ENCODE measurements around the gene LBHD2.

Gene LBHD2

GRCh38 chr14:103058164-103059055 is 25.6 kb upstream of the LBHD2 start:
- DNase-seq (ENCODE audit: low spot score) = no peak
- H3K27ac ChIP-seq = peak overlapping the region; percentile 94
- POLR2A ChIA-PET (ENCODE audit: low non-redundant PET) = interaction anchor here (0.7 kb wide), 1 partner anchor 11 kb away, joined by 3 read pairs; no protein-coding TSS in a partner anchor
- CTCF ChIA-PET = interaction anchor here (0.6 to 0.7 kb wide), 2 partner anchors 32 to 220 kb away, joined by 3 read pairs; no protein-coding TSS in a partner anchor
- TF ChIP-seq CTCF (conservative IDR thresholded peaks at IDR 0.05; ENCODE audit: low read depth) = no peak

GRCh38 chr14:103059556-103059955 is 24.5 kb upstream of the LBHD2 start:
- no peak for TF ChIP-seq CTCF (conservative IDR thresholded peaks at IDR 0.05; ENCODE audit: low read depth)

GRCh38 chr14:103061482-103061976 is 22.5 kb upstream of the LBHD2 start:
- ChIA-PET POLR2A (ENCODE audit: low non-redundant PET) (no interaction called here), CTCF (no interaction called here)
- no peak for TF ChIP-seq CTCF (conservative IDR thresholded peaks at IDR 0.05; ENCODE audit: low read depth)
- DNase-seq (ENCODE audit: low spot score) = no peak
- peak overlapping the region; percentile 30; the same call in 1 of the 2 replicates for H3K27ac ChIP-seq

More at GRCh38 chr14:103059556-103059955, 24.5 kb upstream of the LBHD2 start:
- peak overlapping the region; percentile 54 for H3K27ac ChIP-seq
- DNase-seq (ENCODE audit: low spot score) = no peak
- POLR2A ChIA-PET (ENCODE audit: low non-redundant PET) = no interaction called here
- CTCF ChIA-PET = interaction anchor here (0.6 to 1.5 kb wide), 2 partner anchors 15 to 235 kb away, joined by 3 to 9 read pairs; no protein-coding TSS in a partner anchor

GRCh38 chr14:103064436-103064835 is 19.6 kb upstream of the LBHD2 start:
- DNase-seq (ENCODE audit: low spot score) = no peak
- peak overlapping the region; percentile 99 for H3K27ac ChIP-seq
- ChIA-PET POLR2A (ENCODE audit: low non-redundant PET) (no interaction called here), CTCF (no interaction called here)
- no peak for TF ChIP-seq CTCF (conservative IDR thresholded peaks at IDR 0.05; ENCODE audit: low read depth)

- TF ChIP-seq CTCF (conservative IDR thresholded peaks at IDR 0.05; ENCODE audit: low read depth) = no peak
- H3K27ac ChIP-seq = peak overlapping the region; percentile 99
- no peak for DNase-seq (ENCODE audit: low spot score)
- POLR2A ChIA-PET (ENCODE audit: low non-redundant PET) = no interaction called here
- CTCF ChIA-PET = no interaction called here
Measured at GRCh38 chr14:103064978-103065377, 19.0 kb upstream of the LBHD2 start.

GRCh38 chr14:103065861-103066260 is 18.1 kb upstream of the LBHD2 start:
- no peak for TF ChIP-seq CTCF (conservative IDR thresholded peaks at IDR 0.05; ENCODE audit: low read depth)
- ChIA-PET CTCF (no interaction called here), POLR2A (ENCODE audit: low non-redundant PET) (no interaction called here)
- no peak for DNase-seq (ENCODE audit: low spot score)
- peak overlapping the region; percentile 99 for H3K27ac ChIP-seq

All from RWPE1 (cell line).